Smooth muscle cell (in vitro differentiated cells): ENCODE measurements around the gene MORF4L1. TPM values are rescaled to one million over a fixed set of nuclear protein-coding genes. Genes with fewer than 3 reads are reported as not detected.
"Not testable (repeated sequence)": the region's sequence is repeated elsewhere in the genome, so short reads cannot be mapped to it uniquely, and the experiment has no call there.

Experiments used
- DNase-seq: peaks from one replicate; lab custom pipeline; 2025; ENCODE audit not compliant: unreplicated experiment; lab: John Stamatoyannopoulos, UW
- H2AFZ ChIP-seq: fragments of 200-600 bp; sonication (generic); 2 replicates; pipeline ENCODE4 v1.6.0; 2016; ENCODE audit warnings: antibody characterized with exemption, low read depth, mild to moderate bottlenecking
- H3F3A ChIP-seq: fragments of 200-600 bp; sonication (generic); 2 replicates; pipeline ENCODE4 v1.6.0; 2017; ENCODE audit warnings: antibody characterized with exemption, low read depth
- H3K27ac ChIP-seq: fragments of 200-600 bp; sonication (generic); 2 replicates; pipeline ENCODE4 v1.5.1; 2016; ENCODE audit warnings: low read depth, mild to moderate bottlenecking
- H3K27me3 ChIP-seq: fragments of 200-600 bp; sonication (generic); 2 replicates; pipeline ENCODE4 v1.6.1; 2016; ENCODE audit warnings: low read depth, mild to moderate bottlenecking
- H3K36me3 ChIP-seq: fragments of 200-600 bp; sonication (generic); 2 replicates; pipeline ENCODE4 v1.5.1; 2016; ENCODE audit warnings: low read depth
- H3K4me1 ChIP-seq: fragments of 200-600 bp; sonication (generic); 2 replicates; pipeline ENCODE4 v1.5.1; 2016; ENCODE audit warnings: low read depth
- H3K4me2 ChIP-seq: fragments of 200-600 bp; sonication (generic); 2 replicates; pipeline ENCODE4 v1.6.0; 2016; ENCODE audit warnings: mild to moderate bottlenecking
- H3K4me3 ChIP-seq: fragments of 200-600 bp; sonication (generic); 2 replicates; pipeline ENCODE4 v1.5.1; 2016; ENCODE audit warnings: mild to moderate bottlenecking
- H3K79me2 ChIP-seq: fragments of 200-600 bp; sonication (generic); 2 replicates; pipeline ENCODE4 v1.6.0; 2016; ENCODE audit warnings: low read depth, mild to moderate bottlenecking
- H3K9ac ChIP-seq: fragments of 200-600 bp; sonication (generic); 2 replicates; pipeline ENCODE4 v1.6.0; 2016; ENCODE audit warnings: low read depth
- H3K9me3 ChIP-seq: fragments of 200-600 bp; sonication (generic); replicated peaks from 2 replicates; pipeline ENCODE4 v1.5.1; 2016; ENCODE audit warnings: low read depth
- H4K20me1 ChIP-seq: fragments of 200-600 bp; sonication (generic); 2 replicates; pipeline ENCODE4 v1.6.0; 2016; ENCODE audit warnings: low read depth
- WGBS: methylation state at CpG from one replicate; pipeline ENCODE4 v1.1.7; 2016; ENCODE audit warnings: low lambda C conversion rate; 5-methylcytosine and 5-hydroxymethylcytosine counted together
- polyA plus RNA-seq: library from polyadenylated mRNA; unstranded; fragments of >200 nt; fragmentation: Nextera tagmentation; extraction: Ambion mirVana; gene quantifications from 2 replicates; pipeline ENCODE4 v1.2.1, GENCODE V29; 2016
- total RNA-seq: library from RNA; depleted of rRNA; stranded (reverse); fragments of >200 nt; gene quantifications from 2 replicates; pipeline ENCODE4 v1.2.3, GENCODE V29; 2014
- TF ChIP-seq, protein P1 (sequence below): fragments of 200-600 bp; sonication (generic); IDR thresholded peaks from 2 replicates; pipeline ENCODE4 v1.5.1; 2017; ENCODE audit warnings: borderline replicate concordance, mild to moderate bottlenecking, antibody characterized with exemption; ENCODE audit not compliant: insufficient read depth, poor library complexity, severe bottlenecking

Gene MORF4L1
- total and polyA plus RNA-seq, 2 experiments from 2014 or later: 399 to 457 TPM

DNA sequence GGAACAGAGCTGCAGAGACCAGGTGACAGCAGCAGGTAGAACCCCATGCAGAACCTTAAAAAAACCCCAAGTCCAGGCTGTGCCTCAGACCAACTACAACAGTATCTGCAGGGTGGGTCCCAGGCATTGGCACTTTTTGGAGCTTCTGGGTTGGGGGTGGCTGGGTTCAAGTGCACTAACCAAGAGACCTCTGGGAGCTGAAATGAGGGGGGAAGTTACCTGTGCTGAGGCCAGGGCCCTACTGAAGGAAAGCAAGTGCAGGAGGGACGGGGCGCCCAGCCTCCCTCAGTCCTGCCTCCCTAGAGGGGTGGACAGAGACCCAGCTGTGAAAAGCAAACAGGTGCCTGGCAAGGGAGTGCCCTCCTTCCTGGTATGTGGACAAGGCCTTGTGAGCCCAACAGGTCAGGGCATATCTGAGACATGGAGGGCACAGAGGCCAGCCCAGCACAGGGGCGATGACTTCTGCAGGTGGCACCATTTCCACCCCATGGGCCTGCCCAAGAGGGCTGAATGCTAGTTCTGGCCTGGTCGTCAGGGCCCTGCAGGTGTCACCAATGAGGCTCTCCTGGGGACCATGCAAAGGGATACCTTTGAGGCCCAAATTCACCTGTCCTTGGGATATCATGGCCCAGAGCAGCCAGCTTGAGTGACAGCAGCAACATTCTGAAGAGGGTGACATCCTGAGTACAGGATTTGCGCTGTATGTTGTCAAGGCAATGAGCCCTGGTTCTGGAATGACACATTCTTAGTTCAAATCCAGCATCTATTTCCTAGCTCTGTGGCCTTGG is 53.5 kb downstream of the MORF4L1 start:
- H3K4me2 ChIP-seq: no peak overlapping the region
- H3K9ac ChIP-seq: no peak overlapping the region
- 96% methylated on average over 5 of the region's 5 CpGs for WGBS
- no peaks in the 10 kb centered on the region for H3K79me2 ChIP-seq
- no peaks in the 10 kb centered on the region for H3K27me3 ChIP-seq
- H2AFZ ChIP-seq: no peak overlapping the region
- H4K20me1 ChIP-seq: peaks cover 37% of the 10 kb centered on the region
- no peak overlapping the region for H3K27ac ChIP-seq
- H3K36me3 ChIP-seq: peaks cover under 1% of the 10 kb centered on the region
- H3F3A ChIP-seq: no peaks in the 10 kb centered on the region
- H3K4me1 ChIP-seq: no peaks in the 10 kb centered on the region
- H3K9me3 ChIP-seq: no peaks in the 10 kb centered on the region
- DNase-seq: no peak
- H3K4me3 ChIP-seq: no peak overlapping the region
- TF ChIP-seq, protein P1, sequence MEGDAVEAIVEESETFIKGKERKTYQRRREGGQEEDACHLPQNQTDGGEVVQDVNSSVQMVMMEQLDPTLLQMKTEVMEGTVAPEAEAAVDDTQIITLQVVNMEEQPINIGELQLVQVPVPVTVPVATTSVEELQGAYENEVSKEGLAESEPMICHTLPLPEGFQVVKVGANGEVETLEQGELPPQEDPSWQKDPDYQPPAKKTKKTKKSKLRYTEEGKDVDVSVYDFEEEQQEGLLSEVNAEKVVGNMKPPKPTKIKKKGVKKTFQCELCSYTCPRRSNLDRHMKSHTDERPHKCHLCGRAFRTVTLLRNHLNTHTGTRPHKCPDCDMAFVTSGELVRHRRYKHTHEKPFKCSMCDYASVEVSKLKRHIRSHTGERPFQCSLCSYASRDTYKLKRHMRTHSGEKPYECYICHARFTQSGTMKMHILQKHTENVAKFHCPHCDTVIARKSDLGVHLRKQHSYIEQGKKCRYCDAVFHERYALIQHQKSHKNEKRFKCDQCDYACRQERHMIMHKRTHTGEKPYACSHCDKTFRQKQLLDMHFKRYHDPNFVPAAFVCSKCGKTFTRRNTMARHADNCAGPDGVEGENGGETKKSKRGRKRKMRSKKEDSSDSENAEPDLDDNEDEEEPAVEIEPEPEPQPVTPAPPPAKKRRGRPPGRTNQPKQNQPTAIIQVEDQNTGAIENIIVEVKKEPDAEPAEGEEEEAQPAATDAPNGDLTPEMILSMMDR: no peak

DNA sequence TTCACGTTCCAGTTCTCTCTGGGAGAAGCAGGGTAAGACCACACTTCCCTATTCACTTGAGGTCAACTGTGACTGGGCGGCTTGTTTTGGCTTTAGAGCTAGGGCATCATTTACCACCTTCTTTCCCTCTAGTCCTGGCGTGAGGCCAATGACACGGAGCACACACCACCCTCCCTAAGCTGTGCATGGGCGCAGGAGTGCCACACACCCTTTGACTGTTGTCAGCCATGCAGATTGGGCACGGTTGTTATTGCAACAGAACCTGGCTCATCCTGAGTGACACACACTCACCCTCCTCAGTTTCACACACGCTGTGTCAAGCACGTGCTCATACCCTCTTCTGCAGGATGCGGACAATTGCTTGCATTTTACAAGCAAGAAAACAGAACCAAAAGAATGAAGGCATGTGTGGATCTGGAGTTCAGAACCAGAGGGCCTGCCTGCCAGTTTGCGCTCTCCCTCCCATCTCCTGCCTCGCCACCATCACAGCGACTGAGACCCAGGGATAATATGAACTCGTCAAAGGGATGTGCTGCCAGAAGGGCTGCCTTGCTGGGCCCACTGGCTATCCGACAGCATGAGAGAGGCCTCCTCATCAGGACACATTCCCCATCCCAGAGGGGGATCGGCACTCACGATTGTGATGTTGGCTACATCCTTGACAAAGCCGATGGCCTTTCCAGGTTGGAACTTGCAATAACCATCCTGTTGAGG is 54.5 kb downstream of the MORF4L1 start:
- peaks cover 37% of the 10 kb centered on the region for H4K20me1 ChIP-seq
- no peak overlapping the region for H3K4me2 ChIP-seq
- no peaks in the 10 kb centered on the region for H3K4me1 ChIP-seq
- H3K27ac ChIP-seq: no peak overlapping the region
- no peak overlapping the region for H3K9ac ChIP-seq
- DNase-seq: no peak
- H2AFZ ChIP-seq: no peak overlapping the region
- no peaks in the 10 kb centered on the region for H3K36me3 ChIP-seq
- H3K9me3 ChIP-seq: no peaks in the 10 kb centered on the region
- TF ChIP-seq, protein P1: no peak
- WGBS: 94% methylated on average over 17 of the region's 17 CpGs
- H3F3A ChIP-seq: no peaks in the 10 kb centered on the region
- no peaks in the 10 kb centered on the region for H3K27me3 ChIP-seq
- no peaks in the 10 kb centered on the region for H3K79me2 ChIP-seq
- H3K4me3 ChIP-seq: no peak overlapping the region

DNA sequence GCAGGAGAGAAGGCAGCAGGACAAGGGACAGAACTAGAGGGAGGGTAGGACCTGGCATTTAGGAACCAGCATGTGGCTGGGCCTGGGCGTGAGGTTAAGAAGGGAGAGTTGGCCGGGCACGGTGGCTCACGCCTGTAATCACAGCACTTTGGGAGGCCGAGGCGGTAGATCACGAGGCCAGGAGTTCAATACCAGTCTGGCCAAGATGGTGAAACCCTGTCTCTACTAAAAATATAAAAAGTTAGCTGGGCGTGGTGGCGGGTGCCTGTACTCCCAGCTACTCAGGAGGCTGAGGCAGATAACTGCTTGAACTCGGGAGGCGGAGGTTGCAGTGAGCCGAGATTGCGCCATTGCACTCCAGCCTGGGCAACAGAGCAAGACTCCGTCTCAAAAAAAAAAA is 55.5 kb downstream of the MORF4L1 start:
- not testable (repeated sequence) for H3K27me3 ChIP-seq, DNase-seq, H3K4me3 ChIP-seq, H3K36me3 ChIP-seq, H2AFZ ChIP-seq, H3F3A ChIP-seq, H3K9ac ChIP-seq, H3K27ac ChIP-seq, H3K4me1 ChIP-seq, H3K4me2 ChIP-seq, H3K79me2 ChIP-seq, H3K9me3 ChIP-seq
- 98% methylated on average over 12 of the region's 14 CpGs for WGBS
- H4K20me1 ChIP-seq: peaks cover 27% of the 10 kb centered on the region

DNA sequence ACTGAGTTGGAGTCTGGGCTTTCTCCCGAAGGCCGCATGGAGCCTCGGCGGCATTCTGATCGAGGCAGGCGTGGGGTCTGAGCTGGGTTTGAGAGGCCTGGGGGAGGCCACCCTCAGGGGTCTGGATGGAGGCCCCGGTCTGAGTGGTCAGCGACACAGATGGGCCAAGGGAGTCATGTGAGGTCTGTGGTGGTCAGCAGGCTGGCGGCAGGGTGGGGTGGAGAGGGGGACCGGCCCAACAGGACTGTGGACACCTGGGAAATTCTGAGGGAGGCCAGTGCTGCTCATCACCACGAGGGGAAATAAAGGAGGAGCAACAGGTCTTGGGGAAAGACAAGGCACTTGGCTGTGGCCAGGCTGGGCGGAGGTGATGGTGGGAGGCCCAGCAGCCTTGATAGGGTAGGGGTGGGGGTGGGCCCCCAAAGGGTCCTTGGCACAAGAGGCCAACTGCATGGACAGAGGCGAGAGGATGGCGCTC is 56.0 kb downstream of the MORF4L1 start:
- H3K4me1 ChIP-seq: no peaks in the 10 kb centered on the region
- no peak overlapping the region for H3K9ac ChIP-seq
- DNase-seq: no peak
- no peak overlapping the region for H2AFZ ChIP-seq
- 97% methylated on average over 13 of the region's 14 CpGs for WGBS
- H3K36me3 ChIP-seq: no peaks in the 10 kb centered on the region
- H3K27me3 ChIP-seq: no peaks in the 10 kb centered on the region
- no peak overlapping the region for H3K27ac ChIP-seq
- TF ChIP-seq, protein P1: no peak
- H4K20me1 ChIP-seq: peaks cover 22% of the 10 kb centered on the region
- no peak overlapping the region for H3K4me2 ChIP-seq
- no peaks in the 10 kb centered on the region for H3F3A ChIP-seq
- H3K4me3 ChIP-seq: no peak overlapping the region
- no peaks in the 10 kb centered on the region for H3K79me2 ChIP-seq
- H3K9me3 ChIP-seq: no peaks in the 10 kb centered on the region
